Ishikawa (cell line): ENCODE data around the gene FCER2.

Experiments
- CEBPB ChIP-seq: IDR thresholded peaks from 2 replicates; pipeline ENCODE4 v1.6.1; 2012
- CREB1 ChIP-seq: IDR thresholded peaks from 2 replicates; pipeline ENCODE4 v1.6.1; 2012; ENCODE audit warnings: low read depth
- EGR1 ChIP-seq: IDR thresholded peaks from 2 replicates; pipeline ENCODE4 v1.6.1; 2012
- EP300 ChIP-seq: IDR thresholded peaks from 2 replicates; pipeline ENCODE4 v1.6.1; 2012; ENCODE audit warnings: borderline replicate concordance
- FOXM1 ChIP-seq: IDR thresholded peaks from 2 replicates; pipeline ENCODE4 v1.6.1; 2012; ENCODE audit warnings: low read depth, borderline replicate concordance
- MAX ChIP-seq: IDR thresholded peaks from 2 replicates; pipeline ENCODE4 v1.6.1; 2012
- NFIC ChIP-seq: IDR thresholded peaks from 2 replicates; pipeline ENCODE4 v1.6.1; 2012
- RAD21 ChIP-seq: IDR thresholded peaks from 2 replicates; pipeline ENCODE4 v1.6.1; 2012; ENCODE audit warnings: low read depth
- REST ChIP-seq: IDR thresholded peaks from 2 replicates; pipeline ENCODE4 v1.6.1; 2012; ENCODE audit warnings: low read depth, mild to moderate bottlenecking
- TAF1 ChIP-seq: IDR thresholded peaks from 2 replicates; pipeline ENCODE4 v1.6.1; 2012; ENCODE audit warnings: low read depth, mild to moderate bottlenecking
- TCF12 ChIP-seq: IDR thresholded peaks from 2 replicates; pipeline ENCODE4 v1.6.1; 2012; ENCODE audit warnings: low read depth
- TEAD4 ChIP-seq: IDR thresholded peaks from 2 replicates; pipeline ENCODE4 v1.6.1; 2012
- USF1 ChIP-seq: IDR thresholded peaks from 2 replicates; pipeline ENCODE4 v1.6.1; 2012
- YY1 ChIP-seq: IDR thresholded peaks from 2 replicates; pipeline ENCODE4 v1.6.1; 2012; ENCODE audit warnings: low read depth
- ZBTB7A ChIP-seq: IDR thresholded peaks from 2 replicates; pipeline ENCODE4 v1.6.1; 2012; ENCODE audit warnings: low read depth

Gene FCER2

GRCh38 chr19:7662657-7663056, 39.3 kb downstream of the FCER2 start:
- no peak for TF ChIP-seq NFIC
- no peak for TF ChIP-seq TEAD4
- no peak for TF ChIP-seq EP300
- TF ChIP-seq TCF12: no peak
- TF ChIP-seq CEBPB: no peak
- no peak for TF ChIP-seq MAX
- no peak for TF ChIP-seq ZBTB7A
- no peak for TF ChIP-seq YY1

- TF ChIP-seq YY1 (no peak), NFIC (no peak), ZBTB7A (no peak), RAD21 (no peak), CREB1 (no peak), CEBPB (no peak), MAX (no peak), FOXM1 (no peak)
Observed at GRCh38 chr19:7661744-7662538, 40.0 kb downstream of the FCER2 start.

GRCh38 chr19:7658219-7658686, 43.7 kb downstream of the FCER2 start:
- no peak for TF ChIP-seq USF1
- TF ChIP-seq YY1: no peak
- TF ChIP-seq EP300: no peak
- TF ChIP-seq ZBTB7A: no peak
- TF ChIP-seq TEAD4: no peak
- no peak for TF ChIP-seq REST
- TF ChIP-seq CREB1: no peak
- TF ChIP-seq TCF12: no peak
- TF ChIP-seq TAF1: no peak
- TF ChIP-seq NFIC: no peak
- TF ChIP-seq EGR1: no peak
- no peak for TF ChIP-seq CEBPB
- TF ChIP-seq MAX: no peak
- no peak for TF ChIP-seq FOXM1
- TF ChIP-seq RAD21: no peak

GRCh38 chr19:7657131-7657751, 44.7 kb downstream of the FCER2 start:
- TF ChIP-seq YY1 (no peak), TCF12 (no peak), EP300 (no peak), ZBTB7A (no peak)

GRCh38 chr19:7655581-7655980, 46.4 kb downstream of the FCER2 start:
- TF ChIP-seq TAF1 (no peak), FOXM1 (no peak), CREB1 (no peak)

GRCh38 chr19:7654401-7654800, 47.5 kb downstream of the FCER2 start:
- no peak for TF ChIP-seq CREB1
- TF ChIP-seq TEAD4: no peak
- TF ChIP-seq CEBPB: no peak
- TF ChIP-seq FOXM1: no peak
- no peak for TF ChIP-seq USF1
- no peak for TF ChIP-seq MAX
- no peak for TF ChIP-seq RAD21
- no peak for TF ChIP-seq REST
- TF ChIP-seq ZBTB7A: no peak
